Measurements from ENCODE around the gene SPOCK1.

SPOCK1 gene

DNA sequence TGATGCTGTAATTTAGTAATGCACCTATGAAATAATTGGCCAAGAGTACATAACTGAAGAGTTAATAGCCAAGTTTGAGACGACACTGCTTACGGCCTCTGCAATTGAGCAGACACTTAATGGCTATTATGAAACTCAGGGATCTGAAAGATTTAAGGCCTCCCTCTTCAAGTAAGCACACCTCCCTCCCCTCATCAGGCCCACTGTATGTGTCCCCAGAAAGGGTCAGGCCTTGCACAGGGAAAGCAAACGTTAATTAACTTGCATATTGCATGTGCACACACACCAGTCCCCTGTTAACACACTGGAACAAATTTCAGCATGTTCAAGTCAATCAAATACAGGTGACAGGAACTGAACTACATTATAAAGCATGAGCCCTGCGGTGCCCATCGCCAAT lies 163.6 kb downstream of the SPOCK1 start:
- no peaks in the 10 kb centered on the region for H3K27me3 ChIP-seq (ENCODE audit: insufficient read depth, low read depth)
- no peak overlapping the region for H3K27ac ChIP-seq
- no peak overlapping the region for H3K4me2 ChIP-seq
- TF ChIP-seq, protein P1, sequence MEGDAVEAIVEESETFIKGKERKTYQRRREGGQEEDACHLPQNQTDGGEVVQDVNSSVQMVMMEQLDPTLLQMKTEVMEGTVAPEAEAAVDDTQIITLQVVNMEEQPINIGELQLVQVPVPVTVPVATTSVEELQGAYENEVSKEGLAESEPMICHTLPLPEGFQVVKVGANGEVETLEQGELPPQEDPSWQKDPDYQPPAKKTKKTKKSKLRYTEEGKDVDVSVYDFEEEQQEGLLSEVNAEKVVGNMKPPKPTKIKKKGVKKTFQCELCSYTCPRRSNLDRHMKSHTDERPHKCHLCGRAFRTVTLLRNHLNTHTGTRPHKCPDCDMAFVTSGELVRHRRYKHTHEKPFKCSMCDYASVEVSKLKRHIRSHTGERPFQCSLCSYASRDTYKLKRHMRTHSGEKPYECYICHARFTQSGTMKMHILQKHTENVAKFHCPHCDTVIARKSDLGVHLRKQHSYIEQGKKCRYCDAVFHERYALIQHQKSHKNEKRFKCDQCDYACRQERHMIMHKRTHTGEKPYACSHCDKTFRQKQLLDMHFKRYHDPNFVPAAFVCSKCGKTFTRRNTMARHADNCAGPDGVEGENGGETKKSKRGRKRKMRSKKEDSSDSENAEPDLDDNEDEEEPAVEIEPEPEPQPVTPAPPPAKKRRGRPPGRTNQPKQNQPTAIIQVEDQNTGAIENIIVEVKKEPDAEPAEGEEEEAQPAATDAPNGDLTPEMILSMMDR (conservative IDR thresholded peaks at IDR 0.05; ENCODE audit: low read depth, low read length) = no peak
- H4K20me1 ChIP-seq (ENCODE audit: insufficient read depth) = no peaks in the 10 kb centered on the region
- no peak overlapping the region for H3K4me3 ChIP-seq (IDR thresholded peaks at IDR 0.05; ENCODE audit: insufficient read depth, low read depth, low read length)
- no peaks in the 10 kb centered on the region for H3K79me2 ChIP-seq (ENCODE audit: insufficient read depth, low read depth)
- no peaks in the 10 kb centered on the region for H3K4me1 ChIP-seq (ENCODE audit: low read depth, poor library complexity, severe bottlenecking)
- H3K9ac ChIP-seq = no peak overlapping the region
- no peak overlapping the region for H2AFZ ChIP-seq (ENCODE audit: low read depth)
- H3K36me3 ChIP-seq (ENCODE audit: insufficient read depth) = no peaks in the 10 kb centered on the region

- no peak overlapping the region for H3K9ac ChIP-seq
- TF ChIP-seq, protein P1 (conservative IDR thresholded peaks at IDR 0.05; ENCODE audit: low read depth, low read length) = no peak
These were observed 165.2 kb downstream of the SPOCK1 start for GRCh38 chr5:137333928-137334327.

GRCh38 chr5:137333475-137333874 lies 165.7 kb downstream of the SPOCK1 start:
- no peaks in the 10 kb centered on the region for H3K79me2 ChIP-seq (ENCODE audit: insufficient read depth, low read depth)
- TF ChIP-seq, protein P1 (conservative IDR thresholded peaks at IDR 0.05; ENCODE audit: low read depth, low read length) = no peak
- H4K20me1 ChIP-seq (ENCODE audit: insufficient read depth) = no peaks in the 10 kb centered on the region
- H3K4me2 ChIP-seq = no peak overlapping the region
- H3K27me3 ChIP-seq (ENCODE audit: insufficient read depth, low read depth) = no peaks in the 10 kb centered on the region
- H3K36me3 ChIP-seq (ENCODE audit: insufficient read depth) = no peaks in the 10 kb centered on the region
- no peak overlapping the region for H3K4me3 ChIP-seq (IDR thresholded peaks at IDR 0.05; ENCODE audit: insufficient read depth, low read depth, low read length)
- H3K9ac ChIP-seq = no peak overlapping the region
- no peak overlapping the region for H2AFZ ChIP-seq (ENCODE audit: low read depth)
- no peaks in the 10 kb centered on the region for H3K4me1 ChIP-seq (ENCODE audit: low read depth, poor library complexity, severe bottlenecking)
- H3K27ac ChIP-seq = no peak overlapping the region

More at GRCh38 chr5:137333928-137334327, 165.2 kb downstream of the SPOCK1 start:
- H3K4me1 ChIP-seq (ENCODE audit: low read depth, poor library complexity, severe bottlenecking) = no peaks in the 10 kb centered on the region
- H3K27me3 ChIP-seq (ENCODE audit: insufficient read depth, low read depth) = no peaks in the 10 kb centered on the region
- no peaks in the 10 kb centered on the region for H4K20me1 ChIP-seq (ENCODE audit: insufficient read depth)
- H3K79me2 ChIP-seq (ENCODE audit: insufficient read depth, low read depth) = no peaks in the 10 kb centered on the region
- no peak overlapping the region for H2AFZ ChIP-seq (ENCODE audit: low read depth)
- H3K27ac ChIP-seq = no peak overlapping the region
- H3K36me3 ChIP-seq (ENCODE audit: insufficient read depth) = no peaks in the 10 kb centered on the region
- H3K4me3 ChIP-seq (IDR thresholded peaks at IDR 0.05; ENCODE audit: insufficient read depth, low read depth, low read length) = no peak overlapping the region
- H3K4me2 ChIP-seq = no peak overlapping the region

- Histone ChIP-seq H3K9ac (no peak overlapping the region), H2AFZ (ENCODE audit: low read depth) (no peak overlapping the region), H3K4me1 (ENCODE audit: low read depth, poor library complexity, severe bottlenecking) (no peaks in the 10 kb centered on the region), H3K36me3 (ENCODE audit: insufficient read depth) (no peaks in the 10 kb centered on the region), H3K79me2 (ENCODE audit: insufficient read depth, low read depth) (no peaks in the 10 kb centered on the region), H4K20me1 (ENCODE audit: insufficient read depth) (no peaks in the 10 kb centered on the region), H3K27ac (no peak overlapping the region), H3K27me3 (ENCODE audit: insufficient read depth, low read depth) (no peaks in the 10 kb centered on the region), H3K4me3 (IDR thresholded peaks at IDR 0.05; ENCODE audit: insufficient read depth, low read depth, low read length) (no peak overlapping the region), H3K4me2 (no peak overlapping the region)
- TF ChIP-seq, protein P1 (conservative IDR thresholded peaks at IDR 0.05; ENCODE audit: low read depth, low read length) = no peak
These were observed 166.8 kb downstream of the SPOCK1 start for GRCh38 chr5:137332296-137332695.
